ENCODE data around the gene KIRREL3.

- TF ChIP-seq ZNF274 (IDR thresholded peaks at IDR 0.05; ENCODE audit: low read depth, low read length) = no peak
- TF ChIP-seq YY1 (IDR thresholded peaks at IDR 0.05; ENCODE audit: insufficient read depth, insufficient read length) = no peak
- no peak for TF ChIP-seq SUZ12 (IDR thresholded peaks at IDR 0.05; ENCODE audit: extremely low read depth, insufficient read depth, insufficient read length)
These were observed 61.9 kb downstream of the KIRREL3 start for GRCh38 chr11:126938718-126939117.

Measured in NT2/D1 (cell line).